Measurements from ENCODE around the gene TCERG1L.

DNA sequence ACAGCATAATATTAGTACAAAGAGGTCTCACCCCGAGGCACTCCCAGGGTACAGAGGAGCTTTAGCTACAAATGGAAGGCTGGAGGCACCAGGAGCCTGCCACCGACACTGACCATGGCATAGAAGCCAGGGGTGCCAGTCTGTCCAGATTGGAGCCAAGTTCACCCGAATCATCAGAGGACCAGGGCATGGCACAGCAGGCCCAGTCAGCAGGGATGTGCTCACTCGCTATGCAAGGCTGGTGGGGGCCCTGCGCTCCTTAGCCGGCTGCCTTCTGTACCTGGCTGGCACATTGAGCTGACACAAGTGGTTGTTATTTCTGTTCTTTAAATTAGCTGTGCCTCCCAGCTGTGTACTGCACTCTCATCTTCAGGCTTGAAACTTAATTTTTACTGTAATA lies 149.3 kb downstream of the TCERG1L start:
- TF ChIP-seq TAF1 (IDR thresholded peaks at IDR 0.05; ENCODE audit: borderline replicate concordance, low read depth, low read length) (no peak), POLR2AphosphoS5 (IDR thresholded peaks at IDR 0.05; ENCODE audit: low read depth, low read length) (no peak)
